ENCODE results near the gene ARHGAP44.

The ARHGAP44 gene

GRCh38 chr17:12996357-12996756 is 207.1 kb downstream of the ARHGAP44 start:
- no peak for DNase-seq

- no peak for DNase-seq
Observed at GRCh38 chr17:12996941-12997340, 207.6 kb downstream of the ARHGAP44 start.

GRCh38 chr17:12998461-12998860 is 209.2 kb downstream of the ARHGAP44 start:
- DNase-seq: no peak

GRCh38 chr17:12998874-12999273 is 209.6 kb downstream of the ARHGAP44 start:
- DNase-seq: no peak

GRCh38 chr17:13000561-13000960 is 211.3 kb downstream of the ARHGAP44 start:
- DNase-seq: no peak

DNA sequence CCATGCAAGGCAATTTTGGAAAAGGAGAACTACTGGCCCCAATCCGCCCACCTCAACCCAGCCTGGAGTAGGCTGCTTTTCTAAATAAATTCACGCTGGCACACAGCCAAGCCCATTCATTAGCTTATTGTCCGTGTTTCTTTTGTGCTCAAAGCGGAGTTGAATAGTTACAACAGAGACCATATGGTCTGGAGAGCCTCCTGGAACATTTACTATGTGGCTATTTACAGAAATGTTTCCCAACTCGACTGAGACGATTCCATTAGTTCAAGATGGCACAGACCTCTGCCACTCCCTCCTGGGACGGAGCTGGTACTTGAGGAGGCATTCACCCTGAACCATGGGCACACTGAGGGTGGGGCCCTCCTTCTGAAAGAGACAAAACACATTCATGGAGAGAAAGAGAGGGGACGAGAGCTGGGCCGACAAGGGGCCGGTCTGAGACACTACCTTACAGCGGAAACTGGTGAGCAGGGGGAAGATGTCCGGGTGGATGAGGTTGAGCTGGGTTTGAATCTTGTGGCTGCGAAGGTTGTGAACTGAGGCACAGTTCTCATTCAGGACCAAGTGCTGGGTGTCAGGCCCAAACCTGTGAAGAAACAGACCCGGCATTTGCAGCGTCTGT is 212.8 kb downstream of the ARHGAP44 start:
- no peak for DNase-seq

DNA sequence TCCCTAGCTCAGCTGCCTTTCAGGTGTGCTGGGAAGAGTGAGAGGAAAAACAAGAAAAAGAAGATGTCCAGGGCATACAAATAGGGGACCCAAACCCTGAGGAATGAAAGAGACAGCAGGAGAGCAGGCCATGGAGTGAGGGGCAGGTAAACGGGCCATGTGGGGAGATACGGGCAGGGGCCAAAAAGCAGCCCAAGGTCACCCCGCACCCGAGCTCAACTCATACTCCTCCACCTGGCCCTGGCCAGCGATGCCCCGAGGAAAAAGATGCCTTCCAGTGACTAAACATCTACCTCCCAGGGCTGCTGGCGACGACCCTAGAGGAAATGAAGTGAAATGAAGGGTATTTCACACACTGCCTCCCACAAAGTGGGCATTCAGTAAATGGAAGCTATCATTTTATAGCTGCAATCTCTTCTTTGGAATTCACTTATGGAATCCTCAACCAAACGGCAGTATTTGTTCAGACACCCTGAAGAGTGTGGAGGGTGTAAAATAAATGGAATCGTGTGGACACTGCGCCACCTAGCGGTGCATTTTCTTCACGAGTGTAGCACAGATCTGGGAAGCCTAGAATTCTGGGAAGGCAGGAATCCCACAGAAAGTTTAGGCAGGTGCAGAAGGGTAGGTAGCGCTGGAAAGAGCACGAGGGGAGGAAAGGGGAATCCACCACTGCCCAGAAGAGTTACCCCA is 213.6 kb downstream of the ARHGAP44 start:
- DNase-seq: no peak

DNA sequence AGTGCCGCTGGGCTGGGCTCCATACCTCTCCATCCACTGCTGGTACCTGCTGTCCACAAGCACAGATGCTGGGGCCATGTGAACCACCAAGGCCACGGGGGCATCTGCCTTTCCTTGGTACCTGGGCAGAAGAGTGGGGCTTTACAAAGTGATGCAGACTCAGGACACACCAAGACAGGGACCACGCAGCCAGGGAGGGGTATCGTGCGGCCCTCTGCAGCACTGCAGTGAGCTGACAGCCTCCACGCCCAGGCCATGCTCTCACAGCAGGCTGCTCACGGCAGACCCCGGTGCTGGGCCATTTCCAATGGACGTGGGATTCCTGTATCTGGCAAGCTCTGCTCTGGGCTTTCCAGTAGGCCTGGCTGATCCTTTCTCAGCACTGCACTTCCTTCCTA is 214.2 kb downstream of the ARHGAP44 start:
- no peak for DNase-seq

DNA sequence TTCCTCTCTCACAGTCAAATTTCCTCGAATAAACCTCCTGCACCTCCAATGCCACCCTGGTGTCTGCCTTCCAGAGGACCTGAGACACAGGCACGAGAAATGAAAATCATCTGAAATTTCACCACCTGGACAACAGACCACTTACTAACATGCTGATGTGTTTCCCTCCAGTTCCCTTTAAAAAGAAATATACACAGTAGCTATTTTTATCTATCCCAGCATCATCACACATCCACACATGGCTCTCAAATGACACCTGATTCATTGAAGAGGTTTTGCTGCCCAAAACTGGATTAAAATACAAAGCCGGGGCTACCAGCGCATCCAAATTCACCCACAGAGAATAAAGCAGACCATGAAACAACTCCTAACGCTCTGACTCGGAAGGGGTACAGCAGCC is 214.6 kb downstream of the ARHGAP44 start:
- no peak for DNase-seq

DNA sequence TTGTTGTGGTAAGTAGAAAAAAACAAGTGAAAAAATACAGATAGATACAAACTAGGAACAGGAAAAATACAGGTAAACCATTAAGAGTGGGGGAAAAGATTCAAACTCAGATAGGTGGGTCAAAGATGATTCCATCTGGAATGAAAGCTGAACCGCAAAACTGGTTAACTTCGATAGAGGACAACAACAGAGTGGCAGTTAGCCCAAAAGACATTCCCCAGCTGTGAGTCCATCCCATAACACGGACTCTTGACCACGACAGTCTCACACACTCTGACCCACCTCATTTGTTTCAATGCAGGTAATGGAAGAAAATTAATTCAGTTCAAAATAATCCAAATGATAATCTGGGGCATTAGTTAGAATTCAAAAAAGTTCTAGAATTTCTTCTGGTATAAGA is 215.0 kb downstream of the ARHGAP44 start:
- DNase-seq: no peak

DNA sequence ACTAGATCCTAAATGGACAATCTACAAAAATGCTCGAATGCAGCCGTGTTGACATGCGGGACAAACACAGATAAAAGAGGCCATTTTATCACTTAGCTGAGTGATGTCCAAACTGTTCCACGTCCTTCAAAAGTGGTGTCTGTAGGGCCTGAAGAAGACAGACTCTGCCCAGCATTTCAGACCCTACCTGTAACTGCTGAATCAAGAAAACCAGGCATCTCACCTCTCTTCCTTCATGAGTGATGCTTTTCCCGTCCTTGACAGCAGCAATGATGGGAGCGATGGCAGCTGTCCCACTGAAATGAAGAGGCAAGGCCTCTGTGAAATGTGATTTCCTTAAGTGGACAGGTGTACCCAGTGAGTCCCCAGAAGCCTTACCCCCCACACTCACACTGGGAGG is 216.2 kb downstream of the ARHGAP44 start:
- DNase-seq: no peak

- no peak for DNase-seq
Observed at GRCh38 chr17:13008461-13008860, 219.2 kb downstream of the ARHGAP44 start.

GRCh38 chr17:13010959-13011358 is 221.7 kb downstream of the ARHGAP44 start:
- DNase-seq: no peak

DNA sequence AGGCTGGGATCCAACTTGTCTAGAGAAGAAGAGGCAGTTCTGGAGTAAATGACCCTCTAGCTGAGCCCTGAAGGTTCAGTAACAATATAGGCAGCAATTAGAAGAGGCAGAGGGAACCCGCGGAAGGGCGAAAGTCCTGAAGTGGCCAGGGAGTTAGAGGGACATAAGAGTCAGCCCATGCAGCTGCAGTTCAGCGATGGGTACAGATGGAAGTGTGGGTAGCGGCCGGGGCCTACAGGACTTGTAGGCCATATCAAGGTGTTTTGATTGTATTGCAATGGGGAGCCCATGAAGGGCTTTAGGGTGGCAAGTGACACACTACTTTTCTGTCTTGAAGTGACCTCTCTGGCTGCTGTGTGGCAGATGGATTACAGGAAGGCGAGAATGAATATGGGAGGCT is 225.5 kb downstream of the ARHGAP44 start:
- no peak for DNase-seq

- no peak for DNase-seq
Observed at GRCh38 chr17:13016881-13017654, 227.8 kb downstream of the ARHGAP44 start.

- peak; percentile 86 for DNase-seq
Observed at GRCh38 chr17:13017655-13018459, 228.6 kb downstream of the ARHGAP44 start, which contains the start of gene ELAC2. TSS of gene ELAC2 (minus strand) at chr17:13018027. CDS start at chr17:13017947, 80 bp downstream.

DNA sequence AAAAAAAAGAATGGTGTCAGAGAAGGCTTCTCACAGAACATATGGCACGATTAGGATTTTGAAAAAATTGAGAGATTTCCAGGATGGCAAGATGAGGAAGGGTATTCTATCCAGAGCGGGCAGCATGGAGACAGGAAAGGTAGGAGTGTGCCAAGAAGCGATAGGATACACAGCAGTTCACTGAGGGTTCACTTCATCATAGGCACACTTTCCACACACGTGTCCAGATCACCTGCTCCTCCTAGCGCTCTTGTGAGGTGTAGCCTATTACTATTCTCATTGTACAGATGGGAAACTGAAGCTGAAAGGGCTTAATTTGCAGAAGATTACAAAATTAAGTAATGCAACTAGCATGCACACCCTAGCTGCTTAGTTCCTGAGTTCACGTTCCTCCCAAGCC is 234.7 kb downstream of the ARHGAP44 start:
- DNase-seq: no peak

DNA sequence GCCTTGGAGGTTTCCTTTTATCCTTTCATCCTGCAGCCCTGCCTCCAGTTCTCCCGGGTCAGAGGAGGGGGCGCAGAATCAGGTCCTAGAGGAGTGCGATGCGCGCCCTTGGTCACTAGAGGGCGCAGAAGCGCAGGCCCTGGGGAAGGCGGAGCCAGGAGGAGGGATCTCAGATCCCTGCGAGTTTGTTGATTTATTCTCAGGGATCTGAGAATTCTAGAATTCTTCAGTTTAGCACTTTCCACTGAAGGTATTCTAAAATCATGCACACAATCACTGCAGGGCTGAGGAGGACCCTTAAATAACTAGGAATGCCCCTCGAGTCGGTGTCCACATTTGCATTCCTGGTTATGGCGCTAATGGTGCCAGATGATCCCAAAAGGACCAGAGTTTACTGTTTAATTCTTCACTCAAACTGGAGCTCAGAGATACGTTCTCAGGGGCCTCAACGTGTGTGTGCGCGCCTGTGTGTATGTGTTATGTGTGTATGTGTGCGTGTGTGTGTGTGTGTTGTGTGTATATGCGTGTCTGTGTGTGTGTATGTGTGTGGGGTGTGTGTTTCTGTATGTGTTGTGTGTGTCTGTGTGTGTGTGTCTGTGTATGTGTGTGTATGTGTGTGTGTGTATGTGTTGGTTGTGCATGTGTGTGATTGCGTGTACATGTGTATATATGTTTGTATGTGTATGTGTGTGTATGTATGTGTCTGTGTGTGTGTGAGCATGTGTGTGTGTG is 235.4 kb downstream of the ARHGAP44 start:
- DNase-seq: no peak

DNA sequence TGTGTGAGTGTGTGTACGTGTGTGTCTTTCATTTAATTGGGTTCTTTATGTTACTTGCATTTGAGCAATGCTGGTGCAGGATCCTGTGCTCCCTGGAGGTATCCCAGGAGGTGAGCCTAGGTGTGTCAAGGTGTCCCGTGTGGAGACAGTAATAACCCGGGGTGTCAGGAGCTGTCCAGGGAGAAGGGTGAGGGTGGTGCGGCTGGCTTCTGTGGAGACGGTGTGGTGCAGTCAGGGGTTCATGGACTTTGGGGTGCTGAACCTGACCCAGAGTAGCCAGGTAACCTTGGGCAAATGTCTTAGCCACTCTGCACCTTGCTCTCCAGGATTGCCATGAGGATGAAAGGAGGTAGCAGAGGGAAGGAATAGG is 235.9 kb downstream of the ARHGAP44 start:
- no peak for DNase-seq

DNA sequence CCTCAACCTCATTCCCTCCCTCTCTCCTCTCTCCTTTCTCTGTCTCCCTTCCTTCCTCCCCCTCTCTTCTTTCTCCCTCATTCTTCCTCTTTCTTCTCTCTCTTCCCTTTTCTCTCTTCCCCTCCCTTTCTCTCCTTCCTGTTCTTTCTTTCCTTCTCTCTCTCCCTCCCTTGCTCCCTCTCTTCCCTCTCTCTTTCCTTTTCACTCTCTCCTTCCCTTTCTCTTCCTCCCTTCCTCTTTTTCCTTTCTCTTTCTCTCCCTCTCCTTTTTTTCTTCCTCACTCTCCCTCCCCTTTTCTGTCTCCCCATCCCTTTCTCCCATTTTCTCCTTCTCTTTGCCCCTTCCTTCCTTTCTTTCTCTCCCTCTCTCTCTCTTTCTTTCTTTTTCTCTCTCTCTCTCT is 236.4 kb downstream of the ARHGAP44 start:
- no peak for DNase-seq

DNA sequence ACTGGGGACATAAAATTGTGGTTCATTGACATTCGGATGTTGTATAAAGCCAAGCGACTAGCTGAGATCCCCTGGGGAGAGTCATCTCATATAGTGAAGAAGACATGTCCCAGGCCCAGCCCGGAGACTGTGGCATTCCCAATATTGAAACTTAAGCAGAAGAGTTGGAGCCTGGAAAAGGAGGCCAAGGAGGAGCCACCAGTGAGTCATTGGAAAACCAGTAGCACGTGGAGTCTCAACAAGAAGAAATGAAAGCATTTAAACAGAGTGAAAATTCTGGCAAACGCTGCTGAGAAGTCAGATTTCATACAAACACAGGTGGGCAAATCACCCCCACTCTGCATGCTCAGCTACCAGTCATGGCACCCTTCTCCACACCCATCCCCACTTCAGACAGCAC is 237.9 kb downstream of the ARHGAP44 start:
- DNase-seq: no peak

DNA sequence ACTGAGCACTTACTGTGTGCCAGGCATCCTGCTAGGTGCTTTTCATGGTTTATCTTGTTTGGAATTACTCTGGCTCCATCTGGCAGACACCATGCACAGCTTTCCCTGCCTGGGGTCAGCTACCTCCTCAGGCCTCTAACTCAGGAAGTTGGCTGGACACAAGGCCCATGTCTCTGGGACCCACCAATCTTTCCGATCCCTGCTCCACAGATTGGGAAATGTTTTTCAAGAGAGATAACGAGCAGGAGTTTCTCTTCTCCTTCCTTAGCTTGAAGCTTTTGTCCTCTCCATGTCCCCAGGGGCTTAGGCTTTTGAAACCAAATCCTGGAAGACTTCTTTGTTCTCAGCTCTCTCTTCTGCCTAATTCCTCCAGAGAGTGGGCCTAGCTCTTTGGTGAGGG is 240.0 kb downstream of the ARHGAP44 start:
- no peak for DNase-seq

All from GOT3 (cell line).